ENCODE measurements around the gene MACROD2.

MACROD2 gene

GRCh38 chr20:14407336-14407735, 412.0 kb downstream of the MACROD2 start:
- DNase-seq (ENCODE audit: low read depth in 2 of 2): no peak

GRCh38 chr20:14410869-14411555, 415.7 kb downstream of the MACROD2 start:
- DNase-seq (ENCODE audit: low read depth in 2 of 2): no peak

GRCh38 chr20:14412065-14412681, 416.9 kb downstream of the MACROD2 start:
- DNase-seq (ENCODE audit: low read depth in 2 of 2): no peak

- no peak for DNase-seq (ENCODE audit: low read depth in 2 of 2)
Measured at GRCh38 chr20:14413835-14414234, 418.5 kb downstream of the MACROD2 start.

GRCh38 chr20:14414560-14414959, 419.2 kb downstream of the MACROD2 start:
- DNase-seq (ENCODE audit: low read depth in 2 of 2): no peak

GRCh38 chr20:14415467-14415866, 420.2 kb downstream of the MACROD2 start:
- no peak for DNase-seq (ENCODE audit: low read depth in 2 of 2)

GRCh38 chr20:14418376-14418775, 423.1 kb downstream of the MACROD2 start:
- no peak for DNase-seq (ENCODE audit: low read depth in 2 of 2)

- no peak for DNase-seq (ENCODE audit: low read depth in 2 of 2)
Measured at GRCh38 chr20:14422892-14423291, 427.6 kb downstream of the MACROD2 start.

- no peak for DNase-seq (ENCODE audit: low read depth in 2 of 2)
Measured at GRCh38 chr20:14431568-14431967, 436.3 kb downstream of the MACROD2 start.

- DNase-seq (ENCODE audit: low read depth in 2 of 2): no peak
Measured at GRCh38 chr20:14432085-14432484, 436.8 kb downstream of the MACROD2 start.

GRCh38 chr20:14432597-14432996, 437.3 kb downstream of the MACROD2 start:
- DNase-seq (ENCODE audit: low read depth in 2 of 2): no peak

GRCh38 chr20:14434384-14435136, 439.2 kb downstream of the MACROD2 start:
- DNase-seq (ENCODE audit: low read depth in 2 of 2): no peak

GRCh38 chr20:14441201-14441600, 445.9 kb downstream of the MACROD2 start:
- DNase-seq (ENCODE audit: low read depth in 2 of 2): no peak

- DNase-seq (ENCODE audit: low read depth in 2 of 2): no peak
Measured at GRCh38 chr20:14444106-14444505, 448.8 kb downstream of the MACROD2 start.

GRCh38 chr20:14445310-14445709, 450.0 kb downstream of the MACROD2 start:
- no peak for DNase-seq (ENCODE audit: low read depth in 2 of 2)

- DNase-seq (ENCODE audit: low read depth in 2 of 2): no peak
Measured at GRCh38 chr20:14445902-14446301, 450.6 kb downstream of the MACROD2 start.

- no peak for DNase-seq (ENCODE audit: low read depth in 2 of 2)
Measured at GRCh38 chr20:14446446-14446845, 451.1 kb downstream of the MACROD2 start.

- no peak for DNase-seq (ENCODE audit: low read depth in 2 of 2)
Measured at GRCh38 chr20:14449323-14449722, 454.0 kb downstream of the MACROD2 start.

- no peak for DNase-seq (ENCODE audit: low read depth in 2 of 2)
Measured at GRCh38 chr20:14450256-14450655, 454.9 kb downstream of the MACROD2 start.

GRCh38 chr20:14451458-14451857, 456.1 kb downstream of the MACROD2 start:
- DNase-seq (ENCODE audit: low read depth in 2 of 2): no peak

GRCh38 chr20:14453259-14453658, 457.9 kb downstream of the MACROD2 start:
- DNase-seq (ENCODE audit: low read depth in 2 of 2): no peak

- DNase-seq (ENCODE audit: low read depth in 2 of 2): no peak
Measured at GRCh38 chr20:14454296-14454695, 459.0 kb downstream of the MACROD2 start.
